Type B pancreatic cell (in vitro differentiated cells): ENCODE data around the gene CDH15. TPM values are rescaled to one million over a fixed set of nuclear protein-coding genes. Genes with fewer than 3 reads are reported as not detected.

Source experiments
- DNase-seq: peaks from one replicate; pipeline ENCODE4 v3.0.0; 2021; ENCODE audit warnings: mixed read lengths; ENCODE audit not compliant: unreplicated experiment; ENCODE audit errors: extremely low spot score
- H3K27ac Mint-ChIP-seq: 2 replicates; pipeline ENCODE4 v1.8.0; 2021; ENCODE audit warnings: mild to moderate bottlenecking, mixed read lengths
- H3K27me3 Mint-ChIP-seq: 2 replicates; pipeline ENCODE4 v1.8.0; 2021; ENCODE audit warnings: mixed read lengths
- H3K36me3 Mint-ChIP-seq: 2 replicates; pipeline ENCODE4 v1.8.0; 2021; ENCODE audit warnings: mixed read lengths
- H3K4me1 Mint-ChIP-seq: one replicate; pipeline ENCODE4 v1.8.0; 2021; ENCODE audit warnings: mixed read lengths; ENCODE audit not compliant: unreplicated experiment
- H3K4me3 Mint-ChIP-seq: 2 replicates; pipeline ENCODE4 v1.8.0; 2021; ENCODE audit warnings: mild to moderate bottlenecking, mixed read lengths
- H3K9me3 Mint-ChIP-seq: 2 replicates; pipeline ENCODE4 v1.8.0; 2021; ENCODE audit warnings: mixed read lengths
- CTCF ChIP-seq: fragments of 200-600 bp; sonication (generic); conservative IDR thresholded peaks from 2 replicates; pipeline ENCODE4 v1.5.0; 2021; ENCODE audit warnings: antibody characterized with exemption, mild to moderate bottlenecking
- total RNA-seq: library from RNA; stranded (reverse); gene quantifications from 2 replicates; pipeline ENCODE4 v1.2.1, GENCODE V29; 2021; ENCODE audit warnings: low replicate concordance

The CDH15 gene
- total RNA-seq, 1 donor from 2014 or later, result 5.0 TPM

GRCh38 chr16:89155851-89156739 lies 15.5 kb upstream of the CDH15 start:
- no peak for DNase-seq
- Mint-ChIP-seq H3K4me3 (no peak overlapping the region), H3K36me3 (no peaks in the 10 kb centered on the region), H3K27me3 (no peaks in the 10 kb centered on the region), H3K27ac (no peak overlapping the region), H3K4me1 (peaks cover 9% of the 10 kb centered on the region), H3K9me3 (no peaks in the 10 kb centered on the region)
- no peak for TF ChIP-seq CTCF

- no peak for DNase-seq
- no peak overlapping the region for H3K4me3 Mint-ChIP-seq
- peaks cover 9% of the 10 kb centered on the region for H3K4me1 Mint-ChIP-seq
- no peak for TF ChIP-seq CTCF
- peaks cover 3% of the 10 kb centered on the region for H3K27me3 Mint-ChIP-seq
- H3K9me3 Mint-ChIP-seq, result no peaks in the 10 kb centered on the region
- H3K36me3 Mint-ChIP-seq, result no peaks in the 10 kb centered on the region
- H3K27ac Mint-ChIP-seq, result no peak overlapping the region
These were observed 14.6 kb upstream of the CDH15 start for GRCh38 chr16:89156740-89157645.

GRCh38 chr16:89157778-89158177 lies 13.8 kb upstream of the CDH15 start:
- DNase-seq, result no peak
- no peak for TF ChIP-seq CTCF
- Mint-ChIP-seq H3K27ac (no peak overlapping the region), H3K27me3 (peaks cover 5% of the 10 kb centered on the region), H3K4me3 (no peak overlapping the region), H3K4me1 (peaks cover 9% of the 10 kb centered on the region), H3K9me3 (no peaks in the 10 kb centered on the region), H3K36me3 (no peaks in the 10 kb centered on the region)

GRCh38 chr16:89159066-89159849 lies 12.3 kb upstream of the CDH15 start:
- Mint-ChIP-seq H3K27ac (no peak overlapping the region), H3K27me3 (peaks cover 6% of the 10 kb centered on the region), H3K9me3 (no peaks in the 10 kb centered on the region), H3K36me3 (no peaks in the 10 kb centered on the region), H3K4me1 (peaks cover 14% of the 10 kb centered on the region), H3K4me3 (no peak overlapping the region)
- no peak for DNase-seq
- no peak for TF ChIP-seq CTCF

GRCh38 chr16:89159850-89160354 lies 11.6 kb upstream of the CDH15 start:
- Mint-ChIP-seq H3K36me3 (no peaks in the 10 kb centered on the region), H3K4me1 (peaks cover 17% of the 10 kb centered on the region), H3K9me3 (no peaks in the 10 kb centered on the region), H3K27me3 (peaks cover 8% of the 10 kb centered on the region), H3K4me3 (no peak overlapping the region), H3K27ac (no peak overlapping the region)
- TF ChIP-seq CTCF, result no peak
- DNase-seq, result no peak
